NCI-H524 treated with DMSO at 0.1 percent for 48 hours (cell line): ENCODE measurements around the gene MSRB1.
"Not testable (repeated sequence)": the region's sequence is repeated elsewhere in the genome, so short reads cannot be mapped to it uniquely, and the experiment has no call there.

Source experiments
- DNase-seq: peaks from one replicate; lab custom pipeline; 2025; lab: John Stamatoyannopoulos, UW

MSRB1 gene

GRCh38 chr16:1960665-1961630, 17.9 kb upstream of the MSRB1 start:
- peak; percentile 79 for DNase-seq

- DNase-seq, result no peak
These were observed 16.5 kb upstream of the MSRB1 start, which contains the start of gene NDUFB10 for GRCh38 chr16:1959269-1960039. TSS of gene NDUFB10 (plus strand) at chr16:1959538. CDS start at chr16:1959625, 87 bp downstream.

GRCh38 chr16:1958715-1959268, 15.8 kb upstream of the MSRB1 start:
- DNase-seq, result no peak

GRCh38 chr16:1958143-1958491, 15.1 kb upstream of the MSRB1 start:
- not testable (repeated sequence) for DNase-seq

GRCh38 chr16:1957434-1958142, 14.6 kb upstream of the MSRB1 start:
- DNase-seq, result not testable (repeated sequence)

- DNase-seq, result no peak
These were observed 10.7 kb upstream of the MSRB1 start for GRCh38 chr16:1953734-1954133.

- no peak for DNase-seq
These were observed 7.6 kb upstream of the MSRB1 start for GRCh38 chr16:1950559-1950958.

- no peak for DNase-seq
These were observed 7.0 kb upstream of the MSRB1 start for GRCh38 chr16:1950047-1950446.

GRCh38 chr16:1949507-1949906, 6.5 kb upstream of the MSRB1 start:
- no peak for DNase-seq

- DNase-seq, result no peak
These were observed 4.3 kb upstream of the MSRB1 start for GRCh38 chr16:1947369-1947670.

GRCh38 chr16:1946495-1947368, 3.7 kb upstream of the MSRB1 start:
- DNase-seq, result no peak

GRCh38 chr16:1945559-1946391, 2.8 kb upstream of the MSRB1 start:
- no peak for DNase-seq

GRCh38 chr16:1944612-1945199, 1.7 kb upstream of the MSRB1 start:
- no peak for DNase-seq

GRCh38 chr16:1942047-1942809, 771 bp downstream of the MSRB1 start:
- DNase-seq, result no peak

- DNase-seq, result no peak
These were observed 1.6 kb downstream of the MSRB1 start for GRCh38 chr16:1941162-1942046.

- DNase-seq, result no peak
These were observed 2.5 kb downstream of the MSRB1 start for GRCh38 chr16:1940273-1941161.

- DNase-seq, result not testable (repeated sequence)
These were observed 3.2 kb downstream of the MSRB1 start for GRCh38 chr16:1939833-1940232.
